Fibroblast of skin of scalp (primary cell): ENCODE measurements around the gene OR1F1.

ENCODE experiments used
- DNase-seq: peaks from one replicate; pipeline ENCODE4 v3.0.0-alpha.2; 2013

The OR1F1 gene

DNA sequence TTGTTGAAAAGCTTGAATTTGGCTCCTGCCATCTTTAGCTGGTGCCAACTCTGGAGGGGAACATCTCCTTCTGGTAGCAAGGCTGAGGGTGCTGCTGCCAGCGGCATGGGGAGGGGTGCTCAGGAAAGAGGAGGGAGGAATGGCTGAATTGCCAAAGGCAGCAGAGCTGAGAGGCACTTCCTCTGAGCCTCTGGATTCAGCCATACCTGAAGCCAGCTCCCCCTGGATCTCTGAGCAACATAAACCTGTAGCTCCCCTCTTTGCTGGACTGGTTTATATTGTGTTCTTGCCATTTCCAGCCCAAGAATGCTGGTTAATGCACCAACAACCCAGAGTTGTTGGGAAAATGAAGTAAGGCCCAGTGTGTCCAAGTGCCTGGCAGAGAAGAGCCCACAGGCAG, 61.0 kb downstream of the OR1F1 start:
- DNase-seq = no peak

DNA sequence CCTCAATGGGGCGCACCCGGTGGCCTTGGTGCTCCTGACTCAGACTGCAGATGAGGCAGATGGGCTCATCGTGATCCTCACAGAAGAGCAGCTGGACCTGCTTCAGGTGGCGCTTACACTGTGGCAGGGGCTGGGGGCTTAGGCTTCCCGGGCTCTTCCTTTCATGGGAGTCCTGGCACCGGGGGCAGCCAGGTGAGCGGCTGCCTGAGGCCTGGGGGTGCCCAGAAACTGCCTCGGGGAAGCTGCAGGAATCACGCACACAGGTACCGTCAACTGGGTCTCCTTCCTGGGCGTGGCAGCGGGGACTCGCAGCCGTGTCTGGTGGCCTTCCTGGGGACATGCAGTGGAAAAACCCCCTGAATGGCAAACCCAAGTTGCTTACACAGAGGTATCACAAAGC, 61.4 kb downstream of the OR1F1 start:
- DNase-seq = no peak

DNA sequence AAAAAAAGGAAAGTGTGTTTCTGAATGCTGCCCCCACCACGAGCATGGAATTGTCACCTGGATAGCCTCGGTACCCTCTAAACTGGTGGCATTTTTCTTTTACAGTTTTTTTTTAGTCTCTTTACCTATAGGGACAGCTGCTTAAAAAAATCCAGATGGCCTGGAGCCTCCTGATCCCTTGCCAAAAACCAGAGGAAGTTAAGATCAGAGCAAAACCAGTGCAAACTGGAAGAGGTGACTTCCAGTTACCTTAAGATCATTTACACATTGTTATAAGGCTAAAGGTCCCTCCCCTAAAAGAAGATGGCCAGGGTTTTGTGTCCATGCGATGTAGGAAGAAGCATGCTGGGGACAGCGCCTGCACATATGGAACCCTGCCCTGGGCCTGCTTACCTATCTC, 65.0 kb downstream of the OR1F1 start:
- DNase-seq = no peak

DNA sequence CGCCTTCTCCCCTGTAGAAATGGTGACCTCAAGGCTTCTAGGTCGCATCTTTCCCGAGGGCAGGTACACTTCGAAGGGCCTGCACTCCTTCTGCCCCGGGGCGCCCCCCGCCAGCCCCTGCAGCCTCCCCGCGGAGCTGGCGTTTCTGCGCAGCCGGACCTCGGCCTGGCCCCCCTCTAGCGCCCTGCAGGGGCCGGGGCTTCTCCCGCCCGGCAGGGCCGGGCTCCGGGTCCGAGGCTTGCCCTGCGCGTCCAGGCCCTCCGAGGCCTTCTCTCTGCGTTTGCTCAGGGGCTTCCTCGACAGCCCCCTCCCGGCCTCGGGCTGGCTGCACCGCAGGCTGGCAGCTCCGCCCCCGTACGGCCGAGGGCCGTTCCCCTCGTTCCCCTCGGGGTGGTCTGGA, 66.3 kb downstream of the OR1F1 start:
- no peak for DNase-seq
